K562 (cell line): Measurements from ENCODE around the gene PPP1R14C. TPM values are rescaled to one million over a fixed set of nuclear protein-coding genes. Genes with fewer than 3 reads are reported as not detected.

Experiments
- ATAC-seq: fragments of 200-7000 bp; cut with Tn5 transposase; 3 replicates; pipeline ENCODE4 v1.9.1; 2020; ENCODE audit warnings: moderate library complexity
- BruUV-seq: library from RNA; stranded (reverse); fragments of 400-500 nt; replicated peaks from 2 replicates; lab custom pipeline; 2021; lab: Mats Ljungman, UMichigan
- CTCF ChIA-PET: fragments of 300-600 bp; formaldehyde crosslinking; extraction: SDS; loops from one replicate; lab custom pipeline; 2021; ENCODE audit warnings: low intra/inter-chr PET ratio; lab: Yijun Ruan, JAX
- POLR2A ChIA-PET: fragments of 300-600, 350-650 bp; sonication (Branson Sonifier 250); formaldehyde crosslinking; extraction: SDS; loops from one replicate; lab custom pipeline; 2021; ENCODE audit warnings: antibody characterized with exemption, inconsistent platforms; lab: Yijun Ruan, JAX
- DNase-seq, 4 experiments: peaks; one replicate each; pipeline versions ENCODE4 v3.0.0 to v3.0.0-alpha.2; 2011 to 2018; ENCODE audit warnings: low spot score in 3 of 4, mixed read lengths in 3 of 4; ENCODE audit errors: extremely low read depth in 1 of 4
- FAIRE-seq: peaks from 2 replicates; lab custom pipeline; 2011; peaks lifted over from hg19 to GRCh38; lab: Jason Lieb, UNC
- H2AFZ ChIP-seq: 2 replicates; pipeline ENCODE4 v1.6.0; 2011; ENCODE audit warnings: low read depth, low read length, control low read depth, inconsistent platforms
- H3K27ac ChIP-seq: fragments of 200-600 bp; 3 replicates; pipeline ENCODE4 v1.8.0; 2011; ENCODE audit warnings: low read depth, mild to moderate bottlenecking, control low read depth, inconsistent platforms, low read length, moderate library complexity, mixed read lengths; ENCODE audit errors: extremely low read depth
- H3K27me3 ChIP-seq, 2 experiments: fragments of 300-600 bp in 1 of 2; 2 replicates in 1 of 2; 3 replicates in 1 of 2; pipeline versions ENCODE4 v1.6.0 to v1.8.0; 2011; ENCODE audit warnings: inconsistent platforms in 2 of 2, low read length in 2 of 2, mild to moderate bottlenecking in 1 of 2, mixed read lengths in 1 of 2, moderate library complexity in 1 of 2; ENCODE audit not compliant: control insufficient read depth in 2 of 2, insufficient read depth in 2 of 2
- H3K36me3 ChIP-seq: fragments of 300-600 bp; 3 replicates; pipeline ENCODE4 v1.8.0; 2011; ENCODE audit warnings: mild to moderate bottlenecking, low read length, inconsistent platforms; ENCODE audit not compliant: control insufficient read depth, insufficient read depth
- H3K4me1 ChIP-seq, 2 experiments: fragments of 200-600 bp in 1 of 2; replicated peaks in 1 of 2; 2 replicates in 1 of 2; 3 replicates in 1 of 2; pipeline versions ENCODE4 v1.5.1 to v1.8.0; 2011; ENCODE audit warnings: inconsistent platforms in 2 of 2, low read length in 2 of 2, mild to moderate bottlenecking in 1 of 2, mixed read lengths in 1 of 2, moderate library complexity in 1 of 2; ENCODE audit not compliant: control insufficient read depth in 2 of 2, insufficient read depth in 2 of 2
- H3K4me2 ChIP-seq: 2 replicates; pipeline ENCODE4 v1.6.1; 2011; ENCODE audit warnings: low read length, control low read depth, inconsistent platforms, mixed read lengths; ENCODE audit not compliant: insufficient read depth
- H3K4me3 ChIP-seq: fragments of 200-600 bp; sonication (generic), shearing (Covaris generic); 2 replicates; pipeline ENCODE4 v1.5.1; 2016; ENCODE audit warnings: control low read depth, inconsistent platforms
- H3K79me2 ChIP-seq: fragments of 200-600 bp; 3 replicates; pipeline ENCODE4 v1.8.0; 2011; ENCODE audit warnings: low read length, inconsistent platforms; ENCODE audit not compliant: control insufficient read depth, insufficient read depth
- H3K9ac ChIP-seq, 2 experiments: 2 replicates each; pipeline versions ENCODE4 v1.6.0 to v1.6.1; 2011; ENCODE audit warnings: low read depth in 2 of 2, low read length in 2 of 2, control low read depth in 1 of 2, inconsistent platforms in 1 of 2, mild to moderate bottlenecking in 1 of 2, mixed read lengths in 1 of 2; ENCODE audit not compliant: insufficient read depth in 1 of 2
- H3K9me1 ChIP-seq: one replicate; pipeline ENCODE4 v1.6.0; 2011; ENCODE audit warnings: inconsistent platforms, mild to moderate bottlenecking, low read length, moderate library complexity; ENCODE audit not compliant: control insufficient read depth, insufficient read depth
- H3K9me3 ChIP-seq: replicated peaks from 2 replicates; pipeline ENCODE4 v1.5.1; 2011; ENCODE audit warnings: low read depth, low read length, inconsistent platforms; ENCODE audit not compliant: control insufficient read depth, insufficient read depth
- H4K20me1 ChIP-seq: replicated peaks from 2 replicates; pipeline ENCODE4 v1.6.1; 2011; ENCODE audit warnings: low read length, inconsistent platforms, mixed read lengths; ENCODE audit not compliant: control insufficient read depth, insufficient read depth
- GATAD2B ChIP-seq: fragments of 450-650 bp; IDR thresholded peaks from 2 replicates; pipeline ENCODE4 v1.6.1; 2017; ENCODE audit warnings: mild to moderate bottlenecking, borderline replicate concordance
- JUNB ChIP-seq: fragments of 450-650 bp; formaldehyde crosslinking; conservative IDR thresholded peaks from 2 replicates; pipeline ENCODE4 v1.4.0; 2020; ENCODE audit warnings: mild to moderate bottlenecking
- NR2F6 ChIP-seq: fragments of 450-650 bp; formaldehyde crosslinking; IDR thresholded peaks from 2 replicates; pipeline ENCODE4 v1.4.0; 2020; ENCODE audit warnings: mild to moderate bottlenecking
- TAF9B ChIP-seq: fragments of 450-650 bp; IDR thresholded peaks from 2 replicates; pipeline ENCODE4 v1.6.1; 2018; ENCODE audit warnings: mild to moderate bottlenecking; ENCODE audit not compliant: partially characterized antibody
- ZNF311 ChIP-seq: fragments of 250-450 bp; sonication (Bioruptor Pico); IDR thresholded peaks from 2 replicates; pipeline ENCODE4 v1.4.0; 2020; ENCODE audit warnings: mild to moderate bottlenecking, moderate library complexity
- ZNF561 ChIP-seq: fragments of 450-650 bp; formaldehyde crosslinking; conservative IDR thresholded peaks from 2 replicates; pipeline ENCODE4 v1.4.0; 2020; ENCODE audit warnings: mild to moderate bottlenecking, moderate library complexity
- WGBS: fragments of 100-300 bp; shearing (Covaris generic); methylation state at CpG from one replicate; pipeline ENCODE4 v1.1.6; 2016; ENCODE audit warnings: low coverage, mixed read lengths; ENCODE audit not compliant: insufficient coverage; ENCODE audit errors: missing lambda C conversion rate; 5-methylcytosine and 5-hydroxymethylcytosine counted together
- in situ Hi-C: fragments of 300-500 bp; cut with MboI; formaldehyde crosslinking; loops from 4 replicates; pipeline ENCODE4 v1.15.0; 2018; ENCODE audit warnings: inconsistent platforms, mixed read lengths
- intact Hi-C: fragments of 100-400 bp; cut with micrococcal nuclease; formaldehyde crosslinking; loops from 2 replicates; pipeline ENCODE4 v1.14.2; 2022
- polyA plus RNA-seq, 8 experiments: library from polyadenylated mRNA; depleted of rRNA in 4 of 8; stranded (reverse) in 5 of 8; unstranded in 3 of 8; fragments of >200 nt; fragmentation: Nextera tagmentation in 2 of 8; fragmentation: Illumina TruSeq in 1 of 8; extraction: Ambion mirVana in 2 of 8; extraction: Trizol in 1 of 8; gene quantifications; 2 replicates each; pipeline versions ENCODE4 v1.2.1 to v1.2.3, GENCODE V29; 2011 to 2014; ENCODE audit warnings: inconsistent platforms in 1 of 8, missing spikeins in 1 of 8
- total RNA-seq, 7 experiments: library from RNA; depleted of rRNA in 6 of 7; stranded (reverse); fragments of >200 nt in 6 of 7; fragmentation: Illumina TruSeq in 2 of 7; extraction: Trizol in 2 of 7; gene quantifications; 2 replicates each; pipeline versions ENCODE4 v1.2.1 to v1.2.3, GENCODE V29; 2011 to 2021; ENCODE audit warnings: low replicate concordance in 1 of 7
- TF ChIP-seq, protein P1 (sequence below): fragments of 250-450 bp; sonication (Bioruptor Pico); IDR thresholded peaks from 2 replicates; pipeline ENCODE4 v1.4.0; 2020; ENCODE audit warnings: mild to moderate bottlenecking, moderate library complexity, borderline replicate concordance
- TF ChIP-seq, protein P2 (sequence below): fragments of 450-650 bp; IDR thresholded peaks from 2 replicates; pipeline ENCODE4 v1.6.1; 2016; ENCODE audit warnings: missing biosample characterization, missing genetic modification characterization
- TF ChIP-seq, protein P3 (sequence below): fragments of 200-800 bp; sonication (Bioruptor generic); IDR thresholded peaks from 2 replicates; pipeline ENCODE4 v1.6.1; 2016; ENCODE audit warnings: missing genetic modification characterization, missing compliant biosample characterization
- TF ChIP-seq, protein P4 (sequence below): fragments of 450-650 bp; IDR thresholded peaks from 2 replicates; pipeline ENCODE4 v1.6.1; 2016; ENCODE audit warnings: low read depth, mild to moderate bottlenecking, moderate library complexity

PPP1R14C gene
- total and polyA plus RNA-seq, 9 of the 15 experiments (the other 6 are each of a cell fraction or from before 2014, with no cell fraction given), result 4.5 to 16.6 (median 11.9) TPM

DNA sequence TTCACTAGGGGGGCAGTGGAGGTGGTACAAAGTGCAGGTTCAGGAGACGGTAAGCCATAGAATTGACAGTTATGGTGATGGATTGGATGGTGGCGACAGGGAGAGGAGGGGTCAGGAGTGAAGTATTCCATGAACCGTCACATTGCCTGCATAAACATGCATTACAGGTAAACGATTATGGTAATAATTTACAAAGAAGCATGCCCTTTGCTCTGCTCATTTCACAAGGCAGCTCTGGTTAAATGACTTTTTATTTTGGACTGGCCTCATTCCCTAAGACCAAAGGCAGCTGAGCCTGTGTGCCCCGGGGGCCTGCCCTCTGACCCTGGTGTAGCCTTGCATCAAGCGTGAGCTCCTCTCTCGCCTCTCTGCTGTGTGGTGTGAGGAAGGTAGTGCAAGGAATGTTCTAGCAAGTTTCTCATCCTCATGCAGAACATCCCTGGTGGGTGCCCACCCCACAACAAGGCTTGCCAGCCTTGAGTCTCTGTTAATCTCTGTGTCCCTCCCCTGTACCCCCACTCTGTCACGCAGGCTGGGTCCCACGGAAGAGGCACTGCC lies 59.0 kb downstream of the PPP1R14C start:
- WGBS, result 72% methylated on average over 9 of the region's 9 CpGs
- no peak overlapping the region for H3K4me3 ChIP-seq
- in situ Hi-C loops, result no loop called here
- peaks cover 4% of the 10 kb centered on the region; the same call in 1 of the 2 replicates for H4K20me1 ChIP-seq
- no peaks in the 10 kb centered on the region for H3K36me3 ChIP-seq
- ChIA-PET POLR2A (interaction anchor here (1.4 to 1.8 kb wide), 2 partner anchors 9 to 21 kb away, joined by 3 to 6 read pairs; no protein-coding TSS in a partner anchor), CTCF (no interaction called here)
- H3K79me2 ChIP-seq, result 0 out of 3 replicates have a peak, but pooled peaks cover 2% of the 10 kb centered on the region
- 0 out of 4 replicates have a peak overlapping the region, but pooled peaks of 1 of the 2 experiments have one; percentile 20 for H3K9ac ChIP-seq
- no peak overlapping the region for H3K4me2 ChIP-seq
- BruUV-seq, result no TSS peak
- intact Hi-C loops, result no loop called here
- peaks cover 23 to 26% of the 10 kb centered on the region in 2 experiments; a peak in 4 of 5 replicates for H3K4me1 ChIP-seq
- no peaks in the 10 kb centered on the region for H3K9me1 ChIP-seq
- no peaks in the 10 kb centered on the region for H3K9me3 ChIP-seq
- DNase-seq (no peak), FAIRE-seq (no peak), ATAC-seq (0 out of 3 replicates have a peak, but pooled peaks have one; percentile 14)
- H3K27me3 ChIP-seq, result no peaks in the 10 kb centered on the region
- no peak overlapping the region for H2AFZ ChIP-seq
- no peak overlapping the region for H3K27ac ChIP-seq
- TF ChIP-seq GATAD2B (no peak), TAF9B (no peak), JUNB (CRISPR knock-in tag) (no peak), ZNF311 (CRISPR knock-in tag) (no peak), NR2F6 (CRISPR knock-in tag) (no peak), ZNF561 (CRISPR knock-in tag) (no peak)
- TF ChIP-seq, protein P1, sequence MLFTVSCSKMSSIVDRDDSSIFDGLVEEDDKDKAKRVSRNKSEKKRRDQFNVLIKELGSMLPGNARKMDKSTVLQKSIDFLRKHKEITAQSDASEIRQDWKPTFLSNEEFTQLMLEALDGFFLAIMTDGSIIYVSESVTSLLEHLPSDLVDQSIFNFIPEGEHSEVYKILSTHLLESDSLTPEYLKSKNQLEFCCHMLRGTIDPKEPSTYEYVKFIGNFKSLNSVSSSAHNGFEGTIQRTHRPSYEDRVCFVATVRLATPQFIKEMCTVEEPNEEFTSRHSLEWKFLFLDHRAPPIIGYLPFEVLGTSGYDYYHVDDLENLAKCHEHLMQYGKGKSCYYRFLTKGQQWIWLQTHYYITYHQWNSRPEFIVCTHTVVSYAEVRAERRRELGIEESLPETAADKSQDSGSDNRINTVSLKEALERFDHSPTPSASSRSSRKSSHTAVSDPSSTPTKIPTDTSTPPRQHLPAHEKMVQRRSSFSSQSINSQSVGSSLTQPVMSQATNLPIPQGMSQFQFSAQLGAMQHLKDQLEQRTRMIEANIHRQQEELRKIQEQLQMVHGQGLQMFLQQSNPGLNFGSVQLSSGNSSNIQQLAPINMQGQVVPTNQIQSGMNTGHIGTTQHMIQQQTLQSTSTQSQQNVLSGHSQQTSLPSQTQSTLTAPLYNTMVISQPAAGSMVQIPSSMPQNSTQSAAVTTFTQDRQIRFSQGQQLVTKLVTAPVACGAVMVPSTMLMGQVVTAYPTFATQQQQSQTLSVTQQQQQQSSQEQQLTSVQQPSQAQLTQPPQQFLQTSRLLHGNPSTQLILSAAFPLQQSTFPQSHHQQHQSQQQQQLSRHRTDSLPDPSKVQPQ (CRISPR knock-in tag), result no peak
- TF ChIP-seq, protein P2, sequence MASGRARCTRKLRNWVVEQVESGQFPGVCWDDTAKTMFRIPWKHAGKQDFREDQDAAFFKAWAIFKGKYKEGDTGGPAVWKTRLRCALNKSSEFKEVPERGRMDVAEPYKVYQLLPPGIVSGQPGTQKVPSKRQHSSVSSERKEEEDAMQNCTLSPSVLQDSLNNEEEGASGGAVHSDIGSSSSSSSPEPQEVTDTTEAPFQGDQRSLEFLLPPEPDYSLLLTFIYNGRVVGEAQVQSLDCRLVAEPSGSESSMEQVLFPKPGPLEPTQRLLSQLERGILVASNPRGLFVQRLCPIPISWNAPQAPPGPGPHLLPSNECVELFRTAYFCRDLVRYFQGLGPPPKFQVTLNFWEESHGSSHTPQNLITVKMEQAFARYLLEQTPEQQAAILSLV (tag), result no peak
- TF ChIP-seq, protein P3, sequence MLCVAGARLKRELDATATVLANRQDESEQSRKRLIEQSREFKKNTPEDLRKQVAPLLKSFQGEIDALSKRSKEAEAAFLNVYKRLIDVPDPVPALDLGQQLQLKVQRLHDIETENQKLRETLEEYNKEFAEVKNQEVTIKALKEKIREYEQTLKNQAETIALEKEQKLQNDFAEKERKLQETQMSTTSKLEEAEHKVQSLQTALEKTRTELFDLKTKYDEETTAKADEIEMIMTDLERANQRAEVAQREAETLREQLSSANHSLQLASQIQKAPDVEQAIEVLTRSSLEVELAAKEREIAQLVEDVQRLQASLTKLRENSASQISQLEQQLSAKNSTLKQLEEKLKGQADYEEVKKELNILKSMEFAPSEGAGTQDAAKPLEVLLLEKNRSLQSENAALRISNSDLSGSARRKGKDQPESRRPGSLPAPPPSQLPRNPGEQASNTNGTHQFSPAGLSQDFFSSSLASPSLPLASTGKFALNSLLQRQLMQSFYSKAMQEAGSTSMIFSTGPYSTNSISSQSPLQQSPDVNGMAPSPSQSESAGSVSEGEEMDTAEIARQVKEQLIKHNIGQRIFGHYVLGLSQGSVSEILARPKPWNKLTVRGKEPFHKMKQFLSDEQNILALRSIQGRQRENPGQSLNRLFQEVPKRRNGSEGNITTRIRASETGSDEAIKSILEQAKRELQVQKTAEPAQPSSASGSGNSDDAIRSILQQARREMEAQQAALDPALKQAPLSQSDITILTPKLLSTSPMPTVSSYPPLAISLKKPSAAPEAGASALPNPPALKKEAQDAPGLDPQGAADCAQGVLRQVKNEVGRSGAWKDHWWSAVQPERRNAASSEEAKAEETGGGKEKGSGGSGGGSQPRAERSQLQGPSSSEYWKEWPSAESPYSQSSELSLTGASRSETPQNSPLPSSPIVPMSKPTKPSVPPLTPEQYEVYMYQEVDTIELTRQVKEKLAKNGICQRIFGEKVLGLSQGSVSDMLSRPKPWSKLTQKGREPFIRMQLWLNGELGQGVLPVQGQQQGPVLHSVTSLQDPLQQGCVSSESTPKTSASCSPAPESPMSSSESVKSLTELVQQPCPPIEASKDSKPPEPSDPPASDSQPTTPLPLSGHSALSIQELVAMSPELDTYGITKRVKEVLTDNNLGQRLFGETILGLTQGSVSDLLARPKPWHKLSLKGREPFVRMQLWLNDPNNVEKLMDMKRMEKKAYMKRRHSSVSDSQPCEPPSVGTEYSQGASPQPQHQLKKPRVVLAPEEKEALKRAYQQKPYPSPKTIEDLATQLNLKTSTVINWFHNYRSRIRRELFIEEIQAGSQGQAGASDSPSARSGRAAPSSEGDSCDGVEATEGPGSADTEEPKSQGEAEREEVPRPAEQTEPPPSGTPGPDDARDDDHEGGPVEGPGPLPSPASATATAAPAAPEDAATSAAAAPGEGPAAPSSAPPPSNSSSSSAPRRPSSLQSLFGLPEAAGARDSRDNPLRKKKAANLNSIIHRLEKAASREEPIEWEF, result no peak
- TF ChIP-seq, protein P4, sequence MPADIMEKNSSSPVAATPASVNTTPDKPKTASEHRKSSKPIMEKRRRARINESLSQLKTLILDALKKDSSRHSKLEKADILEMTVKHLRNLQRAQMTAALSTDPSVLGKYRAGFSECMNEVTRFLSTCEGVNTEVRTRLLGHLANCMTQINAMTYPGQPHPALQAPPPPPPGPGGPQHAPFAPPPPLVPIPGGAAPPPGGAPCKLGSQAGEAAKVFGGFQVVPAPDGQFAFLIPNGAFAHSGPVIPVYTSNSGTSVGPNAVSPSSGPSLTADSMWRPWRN, result no peak
- TF ChIP-seq, all 486 proteins: peak for 0
